ENCODE measurements around the gene CCDC85A. TPM values are rescaled to one million over a fixed set of nuclear protein-coding genes. Genes with fewer than 3 reads are reported as not detected.
"Not testable (repeated sequence)": the region's sequence is repeated elsewhere in the genome, so short reads cannot be mapped to it uniquely, and the experiment has no call there.

CCDC85A gene
- total RNA-seq = under 1 TPM; 0.20 to 0.62 (median 0.31) TPM
- under 1 TPM; 0.27 to 0.35 TPM for polyA plus RNA-seq

- no peaks in the 10 kb centered on the region for H3K27me3 ChIP-seq
- peak; percentile 94 to 97 (median 96) for ATAC-seq
- no peaks in the 10 kb centered on the region for H3K9me3 ChIP-seq
Observed at GRCh38 chr2:56183643-56184499, at the start of gene CCDC85A. Gene CCDC85A, plus strand, starts transcription at chr2:56183990. Its CDS starts 635 bp downstream, at chr2:56184625.

GRCh38 chr2:56134861-56135260, 48.9 kb upstream of the CCDC85A start:
- FAIRE-seq (no peak), ATAC-seq (no peak), DNase-seq (no peak)
- WGBS, 2 donors = 47 to 57% methylated on average over 4 of the region's 4 CpGs
- Histone ChIP-seq H3K27ac (no peak overlapping the region), H3K4me1 (no peaks in the 10 kb centered on the region), H3K9me3 (no peaks in the 10 kb centered on the region), H3K27me3 (no peaks in the 10 kb centered on the region), H3K36me3 (no peaks in the 10 kb centered on the region), H3K4me3 (no peak overlapping the region)
- intact Hi-C loops (cut with DNase I) = loop anchor here in 2 of 3 donors (5.0 to 10.0 kb wide), 2 partner anchors 50 to 418 kb away; no protein-coding TSS in a partner anchor
- no peak for TF ChIP-seq CTCF (IDR thresholded peaks at IDR 0.05)

More at GRCh38 chr2:56183643-56184499, at the start of gene CCDC85A:
- peak; percentile 90 to 94 (median 94) for TF ChIP-seq CTCF (IDR thresholded peaks at IDR 0.05)
- no peak within 1 kb of the TSS for H3K27ac ChIP-seq
- WGBS, 2 donors = 0% methylated on average over 24 to 86 of the region's 86 CpGs
- intact Hi-C loops (cut with DNase I) = loop anchor here in 2 of 3 donors (5.0 to 10.0 kb wide), 2 partner anchors 568 to 571 kb away; no protein-coding TSS in a partner anchor
- peak within 1 kb of the TSS; percentile 52 to 77 (median 64) for H3K4me3 ChIP-seq
- peaks cover 0 to 6% (median 0%) of the 10 kb centered on the region in 3 donors for H3K4me1 ChIP-seq
- DNase-seq = peak; percentile 77 to 97 (median 89)
- H3K36me3 ChIP-seq = no peaks in the 10 kb centered on the region
- FAIRE-seq = no peak

- DNase-seq; H3K36me3 ChIP-seq; H3K4me3 ChIP-seq; FAIRE-seq; H3K4me1 ChIP-seq; H3K27ac ChIP-seq; ATAC-seq; H3K27me3 ChIP-seq; intact Hi-C loops (cut with DNase I); H3K9me3 ChIP-seq: not testable (repeated sequence)
- WGBS, 2 donors = 81 to 83% methylated on average over 12 to 15 of the region's 15 CpGs
Observed at GRCh38 chr2:56142497-56143061, 41.2 kb upstream of the CCDC85A start.

- DNase-seq = no peak
- Histone ChIP-seq H3K27ac (no peak overlapping the region), H3K9me3 (no peaks in the 10 kb centered on the region), H3K4me1 (no peaks in the 10 kb centered on the region), H3K36me3 (no peaks in the 10 kb centered on the region), H3K27me3 (no peaks in the 10 kb centered on the region), H3K4me3 (no peak overlapping the region)
- 95 to 96% methylated on average over 2 of the region's 2 CpGs for WGBS, 2 donors
- intact Hi-C loops (cut with DNase I) = no loop called here
- no peak for TF ChIP-seq CTCF (IDR thresholded peaks at IDR 0.05)
- no peak for FAIRE-seq
- no peak for ATAC-seq
Observed at GRCh38 chr2:56147907-56148306, 35.9 kb upstream of the CCDC85A start.

- H3K36me3 ChIP-seq = no peaks in the 10 kb centered on the region
- H3K27ac ChIP-seq = no peak overlapping the region
- WGBS, 2 donors = 68 to 73% methylated on average over 3 of the region's 3 CpGs
- TF ChIP-seq CTCF (IDR thresholded peaks at IDR 0.05) = no peak
- ATAC-seq = no peak
- no peaks in the 10 kb centered on the region for H3K4me1 ChIP-seq
- no peaks in the 10 kb centered on the region for H3K27me3 ChIP-seq
- no peak overlapping the region for H3K4me3 ChIP-seq
- intact Hi-C loops (cut with DNase I) = no loop called here
- DNase-seq = no peak
- H3K9me3 ChIP-seq = no peaks in the 10 kb centered on the region
- FAIRE-seq = no peak
Observed at GRCh38 chr2:56148825-56149224, 35.0 kb upstream of the CCDC85A start.
